CD14-positive monocyte (primary cell): Measurements from ENCODE around the gene SPHK1. TPM values are rescaled to one million over a fixed set of nuclear protein-coding genes. Genes with fewer than 3 reads are reported as not detected.
A peak's percentile ranks its signal among the peaks of the same experiment; 100 is the strongest.

Experiments used
- DNase-seq, 3 donors: peaks; one replicate each; pipeline ENCODE4 v3.0.0-alpha.2; 2011 to 2022
- H2AFZ ChIP-seq: 2 replicates; pipeline ENCODE4 v1.6.0; 2012; ENCODE audit warnings: mild to moderate bottlenecking, low read depth, low read length, inconsistent platforms; ENCODE audit not compliant: insufficient read depth, poor library complexity, severe bottlenecking
- H3K27ac ChIP-seq, 2 donors: 1 replicate in 1 of 2; 2 replicates in 1 of 2; pipeline ENCODE4 v1.5.1; 2012 to 2013; ENCODE audit warnings: low read length in 2 of 2, control low read depth in 1 of 2, inconsistent platforms in 1 of 2, low read depth in 1 of 2, mild to moderate bottlenecking in 1 of 2
- H3K27me3 ChIP-seq, 2 donors: one replicate each; pipeline versions ENCODE4 v1.6.0 to v1.6.1; 2011 to 2013; ENCODE audit warnings: low read length in 2 of 2; ENCODE audit not compliant: control insufficient read depth in 2 of 2, insufficient read depth in 2 of 2
- H3K36me3 ChIP-seq, 2 donors: replicated peaks in 1 of 2; 1 replicate in 1 of 2; 2 replicates in 1 of 2; pipeline versions ENCODE4 v1.5.1 to v1.6.1; 2012 to 2013; ENCODE audit warnings: low read length in 2 of 2, control low read depth in 1 of 2, inconsistent platforms in 1 of 2, mild to moderate bottlenecking in 1 of 2; ENCODE audit not compliant: insufficient read depth in 2 of 2, control insufficient read depth in 1 of 2
- H3K4me1 ChIP-seq, 2 donors: 1 replicate in 1 of 2; 2 replicates in 1 of 2; pipeline versions ENCODE4 v1.5.1 to v1.6.1; 2012 to 2013; ENCODE audit warnings: low read length in 2 of 2, control low read depth in 1 of 2, inconsistent platforms in 1 of 2, mild to moderate bottlenecking in 1 of 2, moderate library complexity in 1 of 2; ENCODE audit not compliant: insufficient read depth in 2 of 2, control insufficient read depth in 1 of 2
- H3K4me2 ChIP-seq: replicated peaks from 2 replicates; pipeline ENCODE3; 2012; ENCODE audit warnings: low read length, moderate library complexity, mild to moderate bottlenecking; ENCODE audit not compliant: poor library complexity, severe bottlenecking; ENCODE audit errors: extremely low read depth
- H3K4me3 ChIP-seq, 3 experiments: fragments of 200-600 bp in 1 of 3; sonication (generic) in 1 of 3; replicated peaks in 1 of 3; 1 replicate in 2 of 3; 2 replicates in 1 of 3; pipeline ENCODE4 v1.5.1; 2011 to 2013; ENCODE audit warnings: low read length in 3 of 3, mild to moderate bottlenecking in 3 of 3, control low read depth in 2 of 3, low read depth in 2 of 3, inconsistent platforms in 1 of 3, moderate library complexity in 1 of 3
- H3K79me2 ChIP-seq: 2 replicates; pipeline ENCODE4 v1.6.0; 2012; ENCODE audit warnings: mild to moderate bottlenecking, control low read depth, inconsistent platforms, low read length, moderate library complexity; ENCODE audit not compliant: insufficient read depth
- H3K9ac ChIP-seq: 2 replicates; pipeline ENCODE4 v1.6.0; 2017; ENCODE audit warnings: low read length, mild to moderate bottlenecking; ENCODE audit not compliant: insufficient read depth, poor library complexity, severe bottlenecking
- H3K9me3 ChIP-seq, 2 donors: replicated peaks in 1 of 2; 1 replicate in 1 of 2; 2 replicates in 1 of 2; pipeline versions ENCODE4 v1.5.1 to v1.6.1; 2012 to 2013; ENCODE audit warnings: low read length in 2 of 2, control low read depth in 1 of 2; ENCODE audit not compliant: control insufficient read depth in 1 of 2, insufficient read depth in 1 of 2
- H4K20me1 ChIP-seq: 2 replicates; pipeline ENCODE4 v1.6.0; 2012; ENCODE audit warnings: mild to moderate bottlenecking, low read length, control low read depth, moderate library complexity; ENCODE audit not compliant: insufficient read depth
- H3K27ac Mint-ChIP-seq, 7 donors: one replicate each; pipeline ENCODE4 v1.8.0; 2020; ENCODE audit warnings: mild to moderate bottlenecking in 7 of 7, mixed read lengths in 7 of 7, moderate library complexity in 6 of 7, inconsistent platforms in 2 of 7
- H3K27me3 Mint-ChIP-seq, 3 donors: one replicate each; pipeline ENCODE4 v1.8.0; 2021 to 2022; ENCODE audit warnings: low read depth in 3 of 3, mild to moderate bottlenecking in 3 of 3, mixed read lengths in 3 of 3, moderate library complexity in 3 of 3, inconsistent platforms in 1 of 3
- H3K36me3 Mint-ChIP-seq, 2 donors: one replicate each; pipeline ENCODE4 v1.8.0; 2020; ENCODE audit warnings: mixed read lengths in 2 of 2, inconsistent platforms in 1 of 2, mild to moderate bottlenecking in 1 of 2
- H3K4me1 Mint-ChIP-seq: one replicate; pipeline ENCODE4 v1.8.0; 2020; ENCODE audit warnings: mild to moderate bottlenecking, mixed read lengths
- H3K4me3 Mint-ChIP-seq, 2 donors: one replicate each; pipeline ENCODE4 v1.8.0; 2020; ENCODE audit warnings: mild to moderate bottlenecking in 2 of 2, mixed read lengths in 2 of 2, moderate library complexity in 1 of 2
- H3K9me3 Mint-ChIP-seq, 7 donors: one replicate each; pipeline ENCODE4 v1.8.0; 2020 to 2022; ENCODE audit warnings: mixed read lengths in 7 of 7, mild to moderate bottlenecking in 6 of 7, moderate library complexity in 6 of 7, inconsistent platforms in 2 of 7
- CTCF ChIP-seq: fragments of 200-600 bp; IDR thresholded peaks from one replicate; pipeline ENCODE4 v1.8.0; 2022; ENCODE audit warnings: antibody characterized with exemption, mild to moderate bottlenecking
- WGBS: methylation state at CpG from one replicate; pipeline ENCODE4 v1.1.5; 2013; ENCODE audit warnings: missing lambda C conversion rate; ENCODE audit not compliant: insufficient coverage; 5-methylcytosine and 5-hydroxymethylcytosine counted together
- intact Hi-C, 2 donors: fragments of 100-400 bp; cut with micrococcal nuclease; formaldehyde crosslinking; loops; one replicate each; pipeline versions ENCODE4 v1.15.0 to v1.15.1; 2023
- polyA plus RNA-seq, 3 donors: library from polyadenylated mRNA; depleted of rRNA in 1 of 3; unstranded in 2 of 3; stranded (reverse) in 1 of 3; fragments of 300-500 nt in 2 of 3; fragments of >200 nt in 1 of 3; fragmentation: Illumina TruSeq in 2 of 3; gene quantifications; 1 replicate in 2 of 3; 2 replicates in 1 of 3; pipeline ENCODE4 v1.2.3, GENCODE V29; 2012 to 2021

Gene SPHK1
- polyA plus RNA-seq, 3 donors = 12.9 to 33.9 (median 19.1) TPM

DNA sequence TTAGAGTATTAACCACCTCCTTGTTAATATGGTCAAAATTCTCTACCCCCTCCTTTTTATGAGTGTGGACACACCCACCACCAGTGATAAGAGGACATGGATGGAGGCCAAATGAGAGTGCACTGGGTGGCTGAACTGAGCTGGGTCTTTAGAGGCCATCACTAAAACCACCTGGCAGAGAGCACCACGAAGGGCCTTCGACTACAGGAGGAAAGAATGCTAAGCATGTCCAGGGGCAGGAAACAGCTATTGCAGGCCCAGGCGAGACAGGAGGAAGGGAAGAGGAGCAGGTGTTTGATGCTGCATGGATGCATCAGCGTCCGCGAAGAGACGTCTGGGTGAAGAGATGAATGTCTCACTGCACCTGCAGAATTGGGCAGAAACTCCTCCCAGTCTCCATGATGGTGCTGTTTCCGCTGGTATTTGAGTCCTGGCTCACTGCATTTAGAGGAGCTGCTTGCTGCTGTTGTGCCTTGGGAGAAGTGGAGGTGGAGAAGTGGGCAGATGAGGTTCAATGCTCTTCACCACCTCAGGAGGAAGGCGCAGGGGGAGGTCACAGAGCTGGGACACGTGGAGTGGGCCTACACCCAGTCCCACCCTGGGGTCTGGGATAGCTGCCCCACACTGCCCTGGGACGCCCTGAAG is 33.2 kb downstream of the SPHK1 start:
- Mint-ChIP-seq H3K36me3 (peaks cover 16 to 35% of the 10 kb centered on the region in 2 donors), H3K4me3 (no peak overlapping the region), H3K4me1 (peaks cover 6% of the 10 kb centered on the region), H3K27ac (no peak overlapping the region), H3K9me3 (no peaks in the 10 kb centered on the region), H3K27me3 (peaks cover 0 to 3% (median 0%) of the 10 kb centered on the region in 3 donors)
- Histone ChIP-seq H2AFZ (no peak overlapping the region), H3K27ac (no peak overlapping the region), H3K4me3 (no peak overlapping the region), H3K9me3 (no peaks in the 10 kb centered on the region), H3K27me3 (no peaks in the 10 kb centered on the region), H3K79me2 (peaks cover 19% of the 10 kb centered on the region), H4K20me1 (peaks cover 87% of the 10 kb centered on the region), H3K36me3 (peaks cover 3 to 19% of the 10 kb centered on the region in 2 donors), H3K4me2 (no peak overlapping the region), H3K9ac (no peak overlapping the region), H3K4me1 (no peaks in the 10 kb centered on the region)
- WGBS = 55% methylated on average over 5 of the region's 11 CpGs
- DNase-seq = no peak
- no peak for TF ChIP-seq CTCF
- intact Hi-C loops = no loop called here

DNA sequence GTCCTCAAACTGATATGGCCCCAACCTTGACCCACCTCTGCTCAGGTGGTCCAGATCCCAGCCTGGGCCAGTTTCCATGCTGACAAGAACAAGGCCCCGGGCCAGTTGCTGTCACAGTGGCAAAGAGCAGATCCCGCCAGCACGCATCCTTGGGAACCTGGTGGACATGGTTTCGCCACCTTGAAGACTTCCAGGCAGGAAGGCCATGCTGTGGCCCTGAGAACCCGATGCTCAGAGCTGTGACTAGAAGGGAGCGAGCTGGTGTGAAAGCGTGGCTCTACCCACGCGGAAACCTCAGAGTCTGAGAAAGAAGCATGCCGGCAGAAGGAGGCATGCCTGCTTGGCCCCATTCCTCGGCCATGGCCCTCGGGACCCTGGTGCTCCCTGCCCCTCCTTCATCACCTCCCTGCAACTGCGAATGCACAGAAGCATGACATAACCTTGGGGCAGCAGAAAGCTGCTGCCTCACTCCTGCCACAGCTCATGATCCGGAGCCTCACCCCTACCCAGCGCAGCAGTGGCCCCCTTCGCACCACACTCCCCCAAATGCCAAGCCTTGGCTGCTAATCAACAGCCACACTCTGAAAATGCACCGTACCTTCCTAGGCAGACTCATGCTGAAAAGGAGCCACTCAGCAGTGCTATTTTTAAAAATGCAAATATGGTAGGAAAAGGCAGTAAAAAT is 35.3 kb downstream of the SPHK1 start:
- no peaks in the 10 kb centered on the region for H3K9me3 ChIP-seq
- no peaks in the 10 kb centered on the region for H3K4me1 ChIP-seq
- peaks cover 0 to 3% (median 0%) of the 10 kb centered on the region in 3 donors for H3K27me3 Mint-ChIP-seq
- DNase-seq = no peak
- intact Hi-C loops = no loop called here
- 95% methylated on average over 16 of the region's 17 CpGs for WGBS
- no peak overlapping the region for H3K4me2 ChIP-seq
- no peak overlapping the region for H3K27ac ChIP-seq
- no peak overlapping the region for H2AFZ ChIP-seq
- H3K4me1 Mint-ChIP-seq = peaks cover 2% of the 10 kb centered on the region
- peaks cover 19 to 39% of the 10 kb centered on the region in 2 donors for H3K36me3 Mint-ChIP-seq
- H3K36me3 ChIP-seq = peaks cover 3 to 16% of the 10 kb centered on the region in 2 donors
- TF ChIP-seq CTCF = no peak
- H3K27ac Mint-ChIP-seq = peak overlapping the region in 3 of 7 donors; percentile 30 to 44 (median 32)
- peaks cover 77% of the 10 kb centered on the region for H4K20me1 ChIP-seq
- no peaks in the 10 kb centered on the region for H3K9me3 Mint-ChIP-seq
- peaks cover 19% of the 10 kb centered on the region for H3K79me2 ChIP-seq
- H3K4me3 ChIP-seq = no peak overlapping the region
- no peaks in the 10 kb centered on the region for H3K27me3 ChIP-seq
- H3K4me3 Mint-ChIP-seq = no peak overlapping the region
- no peak overlapping the region for H3K9ac ChIP-seq
